Stimulated activated naive CD8-positive, alpha-beta T cell treated with anti-CD3 and anti-CD28 coated beads, Interleukin-15, Interleukin-2, amounts not matched to agents 100 ng/mL and 50 ng/mL, for 24 hours (primary cell): ENCODE results near the gene ATP11C.
"Not testable (repeated sequence)": the region's sequence is repeated elsewhere in the genome, so short reads cannot be mapped to it uniquely, and the experiment has no call there.

Experiments used
- H3K27ac Mint-ChIP-seq: one replicate; pipeline ENCODE4 v1.8.0; 2021; ENCODE audit warnings: mild to moderate bottlenecking, mixed read lengths
- H3K27me3 Mint-ChIP-seq: one replicate; pipeline ENCODE4 v1.8.0; 2021; ENCODE audit warnings: mixed read lengths
- H3K36me3 Mint-ChIP-seq: one replicate; pipeline ENCODE4 v1.8.0; 2021; ENCODE audit warnings: low read depth, mixed read lengths
- H3K4me1 Mint-ChIP-seq: one replicate; pipeline ENCODE4 v1.8.0; 2021; ENCODE audit warnings: low read depth, mixed read lengths
- H3K4me3 Mint-ChIP-seq: one replicate; pipeline ENCODE4 v1.8.0; 2021; ENCODE audit warnings: mild to moderate bottlenecking, mixed read lengths
- H3K9me3 Mint-ChIP-seq: one replicate; pipeline ENCODE4 v1.8.0; 2021; ENCODE audit warnings: mixed read lengths

ATP11C gene

DNA sequence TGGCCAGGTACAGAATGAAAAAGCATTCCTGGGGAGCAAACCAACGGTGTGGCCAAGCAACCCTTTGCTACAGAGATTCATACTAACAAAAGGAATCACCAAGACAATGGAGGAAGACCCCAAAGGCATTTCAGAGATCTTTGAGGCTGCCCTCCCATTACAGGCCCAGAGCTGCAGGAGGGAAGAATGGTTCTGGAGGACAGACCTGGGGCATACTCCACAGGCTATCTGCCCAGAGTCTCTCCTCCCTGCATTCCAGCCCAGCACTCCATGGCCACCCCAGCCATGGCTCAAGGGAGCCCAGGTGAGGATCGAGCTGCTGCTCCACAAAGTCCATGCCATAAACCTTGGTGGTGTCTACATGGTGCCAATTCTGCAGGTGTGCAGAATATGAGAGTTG is 81.9 kb downstream of the ATP11C start:
- no peaks in the 10 kb centered on the region for H3K9me3 Mint-ChIP-seq
- no peak overlapping the region for H3K27ac Mint-ChIP-seq
- H3K36me3 Mint-ChIP-seq, result peaks cover 4% of the 10 kb centered on the region
- H3K4me3 Mint-ChIP-seq, result no peak overlapping the region
- H3K4me1 Mint-ChIP-seq, result no peaks in the 10 kb centered on the region
- H3K27me3 Mint-ChIP-seq, result no peaks in the 10 kb centered on the region

GRCh38 chrX:139844884-139845283 is 88.0 kb downstream of the ATP11C start:
- H3K27me3 Mint-ChIP-seq, result no peaks in the 10 kb centered on the region

DNA sequence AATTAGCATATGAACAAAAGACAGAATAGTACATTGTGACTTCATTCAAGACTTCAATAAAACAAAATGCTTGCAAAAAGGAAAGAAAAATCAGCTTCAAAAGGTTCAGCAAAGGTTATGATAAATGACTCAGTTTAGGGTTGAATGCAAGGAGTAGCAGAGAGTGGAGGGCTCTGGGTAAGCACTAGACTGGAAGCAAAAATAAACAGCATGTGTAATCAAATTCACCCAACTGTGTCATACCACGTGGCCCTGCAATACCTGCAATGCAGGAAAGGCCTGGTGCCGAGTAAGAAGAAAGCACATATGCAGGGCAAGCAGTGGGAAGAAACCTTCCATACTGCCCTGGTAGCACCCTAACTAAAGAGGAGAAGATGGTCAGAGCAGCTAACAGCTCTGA is 88.7 kb downstream of the ATP11C start:
- Mint-ChIP-seq H3K36me3 (peaks cover 12% of the 10 kb centered on the region), H3K9me3 (peaks cover 3% of the 10 kb centered on the region), H3K27me3 (no peaks in the 10 kb centered on the region), H3K4me3 (no peak overlapping the region), H3K27ac (no peak overlapping the region), H3K4me1 (peaks cover 17% of the 10 kb centered on the region)

More at GRCh38 chrX:139844884-139845283, 88.0 kb downstream of the ATP11C start:
- Mint-ChIP-seq H3K36me3 (peaks cover 9% of the 10 kb centered on the region), H3K4me3 (no peak overlapping the region), H3K4me1 (peaks cover 17% of the 10 kb centered on the region), H3K9me3 (peaks cover under 1% of the 10 kb centered on the region), H3K27ac (no peak overlapping the region)

GRCh38 chrX:139842326-139843185 is 90.3 kb downstream of the ATP11C start:
- no peak overlapping the region for H3K4me3 Mint-ChIP-seq
- peaks cover 3% of the 10 kb centered on the region for H3K9me3 Mint-ChIP-seq
- peaks cover 12% of the 10 kb centered on the region for H3K36me3 Mint-ChIP-seq
- H3K4me1 Mint-ChIP-seq, result peaks cover 19% of the 10 kb centered on the region
- H3K27me3 Mint-ChIP-seq, result no peaks in the 10 kb centered on the region
- no peak overlapping the region for H3K27ac Mint-ChIP-seq

DNA sequence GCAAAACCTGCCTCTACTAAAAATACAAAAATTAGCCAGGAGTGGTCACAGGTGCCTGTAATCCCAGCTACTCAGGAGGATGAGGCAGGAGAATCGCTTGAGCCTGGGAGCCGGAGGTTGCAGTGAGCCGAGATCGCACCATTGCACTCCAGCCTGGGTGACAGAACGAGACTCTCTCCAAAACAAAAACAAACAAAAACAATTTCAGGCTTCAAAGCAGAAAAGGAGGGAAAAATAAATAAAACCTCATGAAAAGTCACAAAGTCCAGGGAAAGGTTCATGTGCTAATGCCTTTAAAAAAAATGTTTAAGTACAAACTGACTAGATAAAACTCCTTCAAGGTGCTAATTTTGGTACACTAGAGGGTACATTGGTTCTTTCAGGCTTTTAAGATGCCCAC is 96.5 kb downstream of the ATP11C start:
- H3K36me3 Mint-ChIP-seq, H3K9me3 Mint-ChIP-seq, H3K4me3 Mint-ChIP-seq, H3K27ac Mint-ChIP-seq, H3K27me3 Mint-ChIP-seq: not testable (repeated sequence)
- peaks cover 22% of the 10 kb centered on the region for H3K4me1 Mint-ChIP-seq

DNA sequence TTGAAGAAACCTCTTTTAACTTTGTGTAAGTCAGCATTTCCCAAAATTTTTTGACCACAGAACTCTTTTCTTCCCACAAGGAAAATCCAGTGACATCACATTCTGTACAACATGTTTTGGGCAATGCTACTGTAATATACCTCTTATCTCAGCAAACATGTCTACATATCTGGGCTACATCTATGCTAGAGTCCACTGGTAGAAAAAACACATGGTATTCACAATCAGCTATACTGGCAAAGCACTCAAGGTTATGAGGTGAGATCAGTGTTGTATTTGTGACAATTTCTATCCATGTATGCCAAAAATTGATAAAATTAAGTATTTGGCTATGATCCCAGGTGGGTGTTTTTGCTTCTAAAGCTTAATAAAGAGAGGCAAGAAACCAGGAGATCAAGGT is 98.0 kb downstream of the ATP11C start:
- H3K27me3 Mint-ChIP-seq, result no peaks in the 10 kb centered on the region
- peaks cover 3% of the 10 kb centered on the region for H3K9me3 Mint-ChIP-seq
- no peak overlapping the region for H3K27ac Mint-ChIP-seq
- peaks cover 27% of the 10 kb centered on the region for H3K4me1 Mint-ChIP-seq
- H3K4me3 Mint-ChIP-seq, result no peak overlapping the region
- H3K36me3 Mint-ChIP-seq, result peaks cover 3% of the 10 kb centered on the region

- H3K4me1 Mint-ChIP-seq, result peaks cover 36% of the 10 kb centered on the region
- H3K4me3 Mint-ChIP-seq, result no peak overlapping the region
- no peaks in the 10 kb centered on the region for H3K9me3 Mint-ChIP-seq
- no peaks in the 10 kb centered on the region for H3K36me3 Mint-ChIP-seq
- H3K27ac Mint-ChIP-seq, result no peak overlapping the region
- H3K27me3 Mint-ChIP-seq, result no peaks in the 10 kb centered on the region
Observed at GRCh38 chrX:139832718-139833309, 100.0 kb downstream of the ATP11C start.

- peak overlapping the region; percentile 63 for H3K27ac Mint-ChIP-seq
- no peaks in the 10 kb centered on the region for H3K9me3 Mint-ChIP-seq
- no peaks in the 10 kb centered on the region for H3K27me3 Mint-ChIP-seq
- H3K36me3 Mint-ChIP-seq, result no peaks in the 10 kb centered on the region
- H3K4me1 Mint-ChIP-seq, result peaks cover 31% of the 10 kb centered on the region
- H3K4me3 Mint-ChIP-seq, result no peak overlapping the region
Observed at GRCh38 chrX:139831675-139832456, 101.0 kb downstream of the ATP11C start.

GRCh38 chrX:139831017-139831416 is 101.8 kb downstream of the ATP11C start:
- H3K4me1 Mint-ChIP-seq, result peaks cover 31% of the 10 kb centered on the region
- H3K27me3 Mint-ChIP-seq, result no peaks in the 10 kb centered on the region
- H3K4me3 Mint-ChIP-seq, result no peak overlapping the region
- H3K9me3 Mint-ChIP-seq, result no peaks in the 10 kb centered on the region
- H3K27ac Mint-ChIP-seq, result no peak overlapping the region
- H3K36me3 Mint-ChIP-seq, result peaks cover under 1% of the 10 kb centered on the region

DNA sequence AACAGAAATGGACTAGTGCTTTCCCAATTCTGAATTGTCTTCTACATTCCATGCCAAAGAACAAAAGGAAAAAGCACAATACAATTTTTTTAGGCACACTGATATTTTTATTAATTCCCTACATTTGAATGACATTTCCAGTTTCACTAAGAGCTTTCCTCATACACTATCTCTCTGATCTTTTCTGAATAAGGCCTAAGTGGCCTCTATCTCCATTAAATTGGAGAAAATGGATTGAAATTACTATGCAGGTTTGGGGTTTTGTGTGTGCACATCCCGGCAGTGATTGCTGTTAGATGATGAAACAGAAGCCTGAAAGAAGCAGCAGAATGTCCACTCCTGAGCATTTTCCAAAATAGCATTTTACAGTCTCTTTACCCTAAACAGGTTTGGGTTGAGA is 104.0 kb downstream of the ATP11C start:
- Mint-ChIP-seq H3K27me3 (no peaks in the 10 kb centered on the region), H3K36me3 (peaks cover 8% of the 10 kb centered on the region), H3K4me3 (no peak overlapping the region)

DNA sequence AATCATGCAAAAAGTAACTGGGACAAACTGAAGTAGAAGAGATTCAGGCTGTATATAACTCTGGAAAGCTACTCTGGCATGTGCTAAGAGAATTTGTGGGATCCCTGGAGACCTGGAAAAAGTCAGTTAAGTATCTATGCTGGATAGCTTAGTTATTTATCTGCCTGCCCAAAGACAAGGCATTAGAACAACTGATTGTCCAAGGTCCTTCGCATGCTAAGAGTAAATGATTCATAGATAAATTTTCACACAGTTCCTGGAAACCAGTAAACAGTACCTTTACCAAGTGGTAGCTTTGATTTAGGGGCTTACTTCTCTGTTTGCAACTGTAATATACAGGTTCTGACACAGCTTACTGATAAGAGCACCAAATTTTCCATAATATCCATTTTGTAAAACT is 104.8 kb downstream of the ATP11C start:
- H3K4me1 Mint-ChIP-seq, result peaks cover 35% of the 10 kb centered on the region
- H3K36me3 Mint-ChIP-seq, result peaks cover 8% of the 10 kb centered on the region
- H3K27ac Mint-ChIP-seq, result no peak overlapping the region
- no peaks in the 10 kb centered on the region for H3K9me3 Mint-ChIP-seq
- H3K4me3 Mint-ChIP-seq, result no peak overlapping the region
- no peaks in the 10 kb centered on the region for H3K27me3 Mint-ChIP-seq

More for the DNA sequence above, 104.0 kb downstream of the ATP11C start:
- Mint-ChIP-seq H3K27ac (no peak overlapping the region), H3K9me3 (no peaks in the 10 kb centered on the region), H3K4me1 (peaks cover 36% of the 10 kb centered on the region)

GRCh38 chrX:139826065-139827044 is 106.5 kb downstream of the ATP11C start:
- Mint-ChIP-seq H3K9me3 (no peaks in the 10 kb centered on the region), H3K27me3 (no peaks in the 10 kb centered on the region), H3K4me1 (peaks cover 18% of the 10 kb centered on the region), H3K27ac (no peak overlapping the region), H3K36me3 (peaks cover 10% of the 10 kb centered on the region), H3K4me3 (no peak overlapping the region)

DNA sequence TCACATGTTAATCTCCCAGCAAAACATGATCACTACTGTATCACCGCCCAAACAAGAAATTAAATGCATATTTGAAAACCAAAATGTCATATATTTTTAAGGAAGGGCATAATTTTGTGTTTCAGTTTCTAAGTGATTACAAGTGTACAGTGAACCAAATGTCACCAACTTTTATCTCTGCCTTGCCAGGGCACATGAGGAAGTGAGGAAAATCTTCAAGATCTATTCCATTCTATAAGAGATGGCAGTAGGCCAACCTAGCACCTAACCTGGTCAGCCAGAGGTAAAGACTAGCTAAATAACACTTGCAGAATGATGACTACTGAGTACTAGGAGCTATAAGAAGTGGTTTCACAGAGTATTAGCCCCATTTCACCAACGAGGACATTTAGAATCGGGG is 107.2 kb downstream of the ATP11C start:
- Mint-ChIP-seq H3K4me3 (no peak overlapping the region), H3K4me1 (peaks cover 14% of the 10 kb centered on the region), H3K36me3 (peaks cover 16% of the 10 kb centered on the region), H3K27me3 (no peaks in the 10 kb centered on the region), H3K9me3 (no peaks in the 10 kb centered on the region), H3K27ac (no peak overlapping the region)

DNA sequence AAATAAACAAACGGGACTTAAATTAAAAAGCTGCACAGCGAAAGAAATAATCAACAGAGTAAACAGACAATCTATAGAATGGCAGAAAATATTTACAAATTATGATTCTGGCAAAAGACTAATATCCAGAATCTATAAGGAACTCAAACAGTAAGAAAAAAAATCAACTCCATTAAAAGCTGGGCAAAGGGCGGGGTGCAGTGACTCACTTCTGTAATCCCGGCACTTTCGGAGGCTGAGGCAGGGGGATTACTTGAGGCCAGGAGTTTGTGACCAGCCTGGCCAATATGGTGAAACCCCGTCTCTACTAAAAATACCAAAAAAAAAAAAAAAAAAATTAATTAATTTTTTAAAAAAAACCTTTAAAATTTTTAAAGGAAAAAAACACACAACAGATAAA is 109.0 kb downstream of the ATP11C start:
- Mint-ChIP-seq H3K27me3 (no peaks in the 10 kb centered on the region), H3K36me3 (peaks cover 16% of the 10 kb centered on the region), H3K4me3 (no peak overlapping the region), H3K9me3 (no peaks in the 10 kb centered on the region), H3K4me1 (peaks cover 15% of the 10 kb centered on the region), H3K27ac (no peak overlapping the region)
